GM19025 (cell line): ENCODE results near the gene DNMBP.
A peak's percentile ranks its signal among the peaks of the same experiment; 100 is the strongest.
"Not testable (repeated sequence)": the region's sequence is repeated elsewhere in the genome, so short reads cannot be mapped to it uniquely, and the experiment has no call there.

ENCODE experiments used
- ATAC-seq: cut with Tn5 transposase; IDR thresholded peaks from one replicate; pipeline ENCODE4 v1.9.1; 2021; ENCODE audit warnings: mild to moderate bottlenecking, low read depth, moderate library complexity; ENCODE audit not compliant: unreplicated experiment

The DNMBP gene

GRCh38 chr10:100020886-100021253, 11.1 kb upstream of the DNMBP start:
- ATAC-seq, result no peak

- ATAC-seq, result no peak
Observed at GRCh38 chr10:100020142-100020885, 10.6 kb upstream of the DNMBP start.

- ATAC-seq, result no peak
Observed at GRCh38 chr10:100019787-100020141, 10.0 kb upstream of the DNMBP start.

GRCh38 chr10:100014071-100014762, 4.5 kb upstream of the DNMBP start:
- peak; percentile 62 for ATAC-seq

- no peak for ATAC-seq
Observed at GRCh38 chr10:100013621-100014020, 3.9 kb upstream of the DNMBP start.

GRCh38 chr10:100011906-100012305, 2.2 kb upstream of the DNMBP start:
- not testable (repeated sequence) for ATAC-seq

GRCh38 chr10:100009283-100009792, 409 bp downstream of the DNMBP start:
- ATAC-seq, result peak; percentile 47

GRCh38 chr10:100008708-100009282, 952 bp downstream of the DNMBP start:
- ATAC-seq, result no peak

- no peak for ATAC-seq
Observed at GRCh38 chr10:100008142-100008522, 1.6 kb downstream of the DNMBP start.

- no peak for ATAC-seq
Observed at GRCh38 chr10:100007231-100008141, 2.3 kb downstream of the DNMBP start.

- ATAC-seq, result no peak
Observed at GRCh38 chr10:100006243-100006886, 3.4 kb downstream of the DNMBP start.

- no peak for ATAC-seq
Observed at GRCh38 chr10:100004805-100005510, 4.8 kb downstream of the DNMBP start.

GRCh38 chr10:100000109-100000644, 9.6 kb downstream of the DNMBP start:
- ATAC-seq, result no peak

- ATAC-seq, result no peak
Observed at GRCh38 chr10:99999319-100000108, 10.2 kb downstream of the DNMBP start.

GRCh38 chr10:99998889-99999288, 10.9 kb downstream of the DNMBP start:
- no peak for ATAC-seq

- no peak for ATAC-seq
Observed at GRCh38 chr10:99996671-99997648, 12.8 kb downstream of the DNMBP start.

- no peak for ATAC-seq
Observed at GRCh38 chr10:99995713-99996112, 14.0 kb downstream of the DNMBP start.
